K562 (cell line): ENCODE results near the gene LMLN. TPM values are rescaled to one million over a fixed set of nuclear protein-coding genes. Genes with fewer than 3 reads are reported as not detected.

Experiments
- BCOR ChIP-seq: fragments of 450-650 bp; IDR thresholded peaks from 2 replicates; pipeline ENCODE4 v1.6.1; 2016
- CHD2 ChIP-seq: IDR thresholded peaks from 2 replicates; pipeline ENCODE4 v1.6.1; 2011; ENCODE audit warnings: low read depth, low read length
- EGR1 ChIP-seq: fragments of 450-650 bp; conservative IDR thresholded peaks from 2 replicates; pipeline ENCODE4 v1.6.1; 2017; ENCODE audit warnings: mild to moderate bottlenecking
- HNRNPL ChIP-seq: fragments of 200-400 bp; formaldehyde crosslinking; IDR thresholded peaks from 2 replicates; pipeline ENCODE4 v1.6.1; 2017; ENCODE audit warnings: low read depth, mild to moderate bottlenecking, low read length
- NUFIP1 ChIP-seq: fragments of 450-650 bp; IDR thresholded peaks from 2 replicates; pipeline ENCODE4 v1.6.1; 2018; ENCODE audit not compliant: partially characterized antibody
- PCBP1 ChIP-seq: fragments of 200-400 bp; formaldehyde crosslinking; IDR thresholded peaks from 2 replicates; pipeline ENCODE4 v1.6.1; 2018; ENCODE audit warnings: mild to moderate bottlenecking, low read depth, low read length; ENCODE audit not compliant: poor library complexity, severe bottlenecking
- RAD51 ChIP-seq: fragments of 450-650 bp; IDR thresholded peaks from 2 replicates; pipeline ENCODE4 v1.7.1; 2016; ENCODE audit warnings: low read depth, mild to moderate bottlenecking, borderline replicate concordance
- TFE3 ChIP-seq: fragments of 450-650 bp; formaldehyde crosslinking; IDR thresholded peaks from 2 replicates; pipeline ENCODE4 v1.4.0; 2020; ENCODE audit warnings: mild to moderate bottlenecking, mixed read lengths
- ZNF764 ChIP-seq: fragments of 250-450 bp; sonication (Bioruptor Pico); IDR thresholded peaks from 2 replicates; pipeline ENCODE4 v1.4.0; 2020; ENCODE audit warnings: low read depth, mild to moderate bottlenecking, moderate library complexity
- polyA plus RNA-seq, 8 experiments: library from polyadenylated mRNA; depleted of rRNA in 4 of 8; stranded (reverse) in 5 of 8; unstranded in 3 of 8; fragments of >200 nt; fragmentation: Nextera tagmentation in 2 of 8; fragmentation: Illumina TruSeq in 1 of 8; extraction: Ambion mirVana in 2 of 8; extraction: Trizol in 1 of 8; gene quantifications; 2 replicates each; pipeline versions ENCODE4 v1.2.1 to v1.2.3, GENCODE V29; 2011 to 2014; ENCODE audit warnings: inconsistent platforms in 1 of 8, missing spikeins in 1 of 8
- total RNA-seq, 7 experiments: library from RNA; depleted of rRNA in 6 of 7; stranded (reverse); fragments of >200 nt in 6 of 7; fragmentation: Illumina TruSeq in 2 of 7; extraction: Trizol in 2 of 7; gene quantifications; 2 replicates each; pipeline versions ENCODE4 v1.2.1 to v1.2.3, GENCODE V29; 2011 to 2021; ENCODE audit warnings: low replicate concordance in 1 of 7
- TF ChIP-seq, protein P1 (sequence below): IDR thresholded peaks from 2 replicates; pipeline ENCODE4 v1.6.1; 2016; ENCODE audit warnings: missing genetic modification characterization, missing compliant biosample characterization

Gene LMLN
- total and polyA plus RNA-seq, 9 of the 15 experiments (the other 6 are each of a cell fraction or from before 2014, with no cell fraction given) = 2.2 to 15.9 (median 6.9) TPM

DNA sequence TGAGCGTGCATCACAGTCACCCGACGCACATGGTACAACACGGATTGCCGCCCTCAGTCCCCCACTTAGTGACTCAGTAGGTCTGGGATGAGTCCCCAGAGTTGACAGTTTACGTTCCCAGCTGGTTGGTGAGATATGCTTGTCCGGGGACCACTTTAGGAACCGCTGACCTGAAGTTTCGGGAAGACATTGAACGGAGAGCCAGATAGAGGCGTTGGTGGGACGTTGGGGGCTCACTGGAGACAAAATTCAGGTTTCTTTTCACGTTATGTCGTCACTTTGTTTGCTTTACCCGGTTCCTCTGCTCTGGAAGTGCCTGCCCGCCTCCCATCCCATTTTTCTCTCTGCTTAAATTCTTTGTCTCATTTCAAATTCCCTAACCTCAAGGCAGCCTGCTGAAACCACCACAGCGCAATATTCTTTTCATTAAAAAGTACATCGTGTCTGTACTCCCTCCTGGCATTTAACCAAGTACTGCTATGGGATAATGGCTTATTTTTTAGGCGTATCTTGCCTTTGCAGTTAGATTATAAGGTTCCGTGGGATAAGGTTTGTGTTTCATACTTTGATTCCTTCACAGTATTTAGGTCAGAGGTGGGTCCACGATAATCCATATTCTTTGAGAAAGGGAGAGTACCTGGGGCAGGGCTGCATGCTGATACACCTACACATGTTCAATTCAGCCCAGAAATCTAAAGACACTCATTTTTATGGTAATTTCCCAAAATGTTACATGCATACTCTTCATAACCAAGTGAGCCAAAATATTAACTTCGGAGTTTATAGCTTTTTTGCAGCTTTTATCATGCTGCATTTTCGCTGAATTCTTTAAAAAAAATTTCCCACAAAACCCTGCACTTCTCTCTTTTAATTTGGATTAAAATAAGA lies 921 bp downstream of the LMLN start (continued):
- TF ChIP-seq TFE3 (CRISPR knock-in tag) (no peak), BCOR (no peak), PCBP1 (no peak), ZNF764 (CRISPR knock-in tag) (no peak), NUFIP1 (no peak), CHD2 (no peak), EGR1 (no peak; the same call in 1 of the 2 replicates), RAD51 (no peak), HNRNPL (no peak)
- TF ChIP-seq, protein P1, sequence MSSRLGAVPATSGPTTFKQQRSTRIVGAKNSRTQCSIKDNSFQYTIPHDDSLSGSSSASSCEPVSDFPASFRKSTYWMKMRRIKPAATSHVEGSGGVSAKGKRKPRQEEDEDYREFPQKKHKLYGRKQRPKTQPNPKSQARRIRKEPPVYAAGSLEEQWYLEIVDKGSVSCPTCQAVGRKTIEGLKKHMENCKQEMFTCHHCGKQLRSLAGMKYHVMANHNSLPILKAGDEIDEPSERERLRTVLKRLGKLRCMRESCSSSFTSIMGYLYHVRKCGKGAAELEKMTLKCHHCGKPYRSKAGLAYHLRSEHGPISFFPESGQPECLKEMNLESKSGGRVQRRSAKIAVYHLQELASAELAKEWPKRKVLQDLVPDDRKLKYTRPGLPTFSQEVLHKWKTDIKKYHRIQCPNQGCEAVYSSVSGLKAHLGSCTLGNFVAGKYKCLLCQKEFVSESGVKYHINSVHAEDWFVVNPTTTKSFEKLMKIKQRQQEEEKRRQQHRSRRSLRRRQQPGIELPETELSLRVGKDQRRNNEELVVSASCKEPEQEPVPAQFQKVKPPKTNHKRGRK (tag) = no peak
